Activated CD4-positive, alpha-beta T cell treated with anti-CD3 and anti-CD28 coated beads for 24 hours (primary cell): ENCODE measurements around the gene NAP1L4.
"Not testable (repeated sequence)": the region's sequence is repeated elsewhere in the genome, so short reads cannot be mapped to it uniquely, and the experiment has no call there.

Experiments used
- DNase-seq, 2 donors: peaks; one replicate each; pipeline ENCODE4 v3.0.0-alpha.2; 2020; ENCODE audit warnings: low read depth in 2 of 2

NAP1L4 gene

GRCh38 chr11:2905299-2905698 is 86.8 kb downstream of the NAP1L4 start:
- not testable (repeated sequence) for DNase-seq

- DNase-seq = no peak
These were observed 87.7 kb downstream of the NAP1L4 start for GRCh38 chr11:2904153-2905052.

GRCh38 chr11:2903672-2904011 is 88.5 kb downstream of the NAP1L4 start:
- DNase-seq = no peak

DNA sequence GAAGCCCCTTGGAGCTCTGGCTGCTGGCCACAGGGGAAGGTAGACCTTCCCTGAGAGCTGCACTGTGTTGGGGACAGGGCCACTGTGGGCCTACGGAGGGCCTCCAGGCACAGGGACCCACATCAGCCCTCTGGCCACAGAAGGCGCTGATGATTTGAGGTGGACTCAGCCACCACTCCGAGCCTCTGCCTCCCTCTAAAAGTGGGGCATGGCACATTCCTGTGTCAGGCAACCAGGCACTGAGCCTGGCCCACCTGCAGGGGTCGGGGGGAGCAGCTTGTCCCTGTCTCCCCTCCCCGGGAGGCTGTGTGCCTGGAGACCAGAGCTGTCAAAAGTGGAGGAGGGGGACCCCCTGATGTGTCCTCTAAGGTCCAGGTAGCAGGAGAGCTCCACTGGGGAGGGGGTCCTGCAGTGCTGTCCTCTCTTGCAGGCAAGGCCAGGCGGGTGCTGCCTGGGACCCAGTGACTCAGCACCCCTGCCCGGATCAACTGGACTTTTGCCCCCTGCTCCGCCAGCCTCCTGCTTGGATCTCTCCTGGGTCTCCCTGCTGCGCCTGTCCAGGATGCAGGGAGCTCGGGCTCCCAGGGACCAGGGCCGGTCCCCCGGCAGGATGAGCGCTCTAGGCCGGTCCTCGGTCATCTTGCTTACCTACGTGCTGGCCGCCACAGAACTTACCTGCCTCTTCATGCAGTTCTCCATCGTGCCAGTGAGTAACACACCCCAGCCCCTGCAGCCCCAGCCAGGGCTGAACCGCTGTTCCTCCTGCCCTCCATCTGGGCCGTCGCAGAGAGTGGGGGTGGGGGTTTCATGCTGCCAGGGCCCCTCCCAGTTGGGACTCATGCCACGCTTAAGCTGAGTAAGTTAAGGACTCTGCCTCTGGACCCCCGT is 89.1 kb downstream of the NAP1L4 start:
- DNase-seq = no peak

GRCh38 chr11:2901854-2902783 is 90.0 kb downstream of the NAP1L4 start:
- peak; percentile 89 to 96 for DNase-seq

- DNase-seq = no peak
These were observed 90.8 kb downstream of the NAP1L4 start for GRCh38 chr11:2901196-2901796.

- DNase-seq = no peak
These were observed 92.9 kb downstream of the NAP1L4 start for GRCh38 chr11:2899080-2899783.

- DNase-seq = peak in 1 of 2 donors; percentile 36
These were observed 93.6 kb downstream of the NAP1L4 start for GRCh38 chr11:2898366-2899079.

DNA sequence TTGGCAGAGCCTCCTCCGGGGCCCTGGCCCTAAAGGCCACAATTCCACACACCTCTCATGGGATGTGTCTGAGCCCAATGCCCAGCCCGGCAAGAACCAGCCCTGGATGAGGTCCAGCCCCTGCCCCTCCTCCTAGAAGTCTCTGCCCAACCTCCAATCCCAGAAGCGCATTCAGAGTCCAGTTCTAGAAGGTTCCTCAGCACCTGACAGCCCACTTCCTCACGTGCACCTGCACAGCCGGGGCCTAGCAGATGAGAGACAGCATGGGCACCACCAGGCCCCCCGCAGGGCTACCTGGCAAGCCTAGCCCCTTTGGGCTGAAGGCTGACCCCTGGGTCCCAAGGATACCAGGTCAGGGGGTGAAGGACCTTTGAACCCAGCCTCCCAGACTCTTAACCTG is 95.1 kb downstream of the NAP1L4 start:
- DNase-seq = no peak

GRCh38 chr11:2896047-2896446 is 96.1 kb downstream of the NAP1L4 start:
- DNase-seq = no peak
